ENCODE results near the gene RNF115.

The RNF115 gene

GRCh38 chr1:145710291-145711027 is 113.4 kb downstream of the RNF115 start:
- no peak overlapping the region for H3K4me2 ChIP-seq
- H3K4me1 ChIP-seq, result no peaks in the 10 kb centered on the region
- H3K4me3 ChIP-seq, result no peak overlapping the region
- no peak overlapping the region for H3K9ac ChIP-seq
- no peaks in the 10 kb centered on the region for H3K9me3 ChIP-seq (replicated peaks in 1 of 11)
- H3K27ac ChIP-seq, result no peak overlapping the region
- no peaks in the 10 kb centered on the region for H4K20me1 ChIP-seq
- H3K36me3 ChIP-seq, result no peaks in the 10 kb centered on the region
- H3K27me3 ChIP-seq, result no peaks in the 10 kb centered on the region
- TF ChIP-seq Cebpa-rat (IDR thresholded peaks at IDR 0.05), result no peak

- TF ChIP-seq Cebpa-rat (IDR thresholded peaks at IDR 0.05), result no peak
- Histone ChIP-seq H3K9ac (no peak overlapping the region), H4K20me1 (no peaks in the 10 kb centered on the region), H3K9me3 (replicated peaks in 1 of 11) (no peaks in the 10 kb centered on the region), H3K4me3 (no peak overlapping the region), H3K4me1 (no peaks in the 10 kb centered on the region), H3K36me3 (no peaks in the 10 kb centered on the region), H3K27me3 (no peaks in the 10 kb centered on the region), H3K27ac (no peak overlapping the region), H3K4me2 (no peak overlapping the region)
Observed at GRCh38 chr1:145708063-145708462, 115.8 kb downstream of the RNF115 start.

GRCh38 chr1:145707183-145707867 is 116.6 kb downstream of the RNF115 start, which contains the start of gene PDZK1:
Gene PDZK1 (minus strand): TSS chr1:145707368. CDS start chr1:145688021, 19,347 bp downstream.
- Histone ChIP-seq H3K4me1 (no peaks in the 10 kb centered on the region), H3K9me3 (replicated peaks in 1 of 11) (no peaks in the 10 kb centered on the region), H3K4me3 (no peak within 1 kb of the TSS), H3K27me3 (no peaks in the 10 kb centered on the region), H3K9ac (no peak within 1 kb of the TSS), H4K20me1 (no peaks in the 10 kb centered on the region), H3K36me3 (no peaks in the 10 kb centered on the region), H3K27ac (no peak within 1 kb of the TSS), H3K4me2 (no peak within 1 kb of the TSS)
- no peak for TF ChIP-seq Cebpa-rat (IDR thresholded peaks at IDR 0.05)

- Histone ChIP-seq H3K4me3 (no peak overlapping the region), H3K9me3 (replicated peaks in 1 of 11) (no peaks in the 10 kb centered on the region), H4K20me1 (no peaks in the 10 kb centered on the region), H3K4me1 (no peaks in the 10 kb centered on the region), H3K27me3 (no peaks in the 10 kb centered on the region), H3K27ac (no peak overlapping the region), H3K36me3 (no peaks in the 10 kb centered on the region), H3K9ac (no peak overlapping the region), H3K4me2 (no peak overlapping the region)
- no peak for TF ChIP-seq Cebpa-rat (IDR thresholded peaks at IDR 0.05)
Observed at GRCh38 chr1:145706086-145706664, 117.7 kb downstream of the RNF115 start.

DNA sequence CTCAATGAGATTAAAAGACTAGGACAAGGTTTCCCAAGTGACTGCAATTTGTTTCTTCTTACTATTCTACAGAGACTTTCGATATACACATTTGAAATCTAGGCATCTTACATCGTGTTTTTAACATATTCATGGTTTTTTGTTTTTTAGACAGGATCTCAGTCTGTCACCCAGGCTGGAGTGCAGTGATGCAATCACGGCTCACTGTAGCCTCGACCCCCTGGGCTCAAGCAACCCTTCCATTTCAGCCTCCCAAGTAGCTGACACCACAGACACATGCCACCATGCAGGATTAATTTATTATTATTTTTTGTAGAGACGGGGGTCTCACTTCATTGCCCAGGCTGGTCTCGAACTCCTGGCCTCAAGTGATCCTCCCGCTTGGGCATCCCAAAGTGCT is 118.3 kb downstream of the RNF115 start:
- Histone ChIP-seq H3K4me3 (no peak overlapping the region), H3K27me3 (no peaks in the 10 kb centered on the region), H3K4me1 (no peaks in the 10 kb centered on the region), H3K9me3 (replicated peaks in 1 of 11) (no peaks in the 10 kb centered on the region), H3K27ac (no peak overlapping the region), H3K9ac (no peak overlapping the region), H3K36me3 (no peaks in the 10 kb centered on the region), H4K20me1 (no peaks in the 10 kb centered on the region), H3K4me2 (no peak overlapping the region)
- no peak for TF ChIP-seq Cebpa-rat (IDR thresholded peaks at IDR 0.05)

DNA sequence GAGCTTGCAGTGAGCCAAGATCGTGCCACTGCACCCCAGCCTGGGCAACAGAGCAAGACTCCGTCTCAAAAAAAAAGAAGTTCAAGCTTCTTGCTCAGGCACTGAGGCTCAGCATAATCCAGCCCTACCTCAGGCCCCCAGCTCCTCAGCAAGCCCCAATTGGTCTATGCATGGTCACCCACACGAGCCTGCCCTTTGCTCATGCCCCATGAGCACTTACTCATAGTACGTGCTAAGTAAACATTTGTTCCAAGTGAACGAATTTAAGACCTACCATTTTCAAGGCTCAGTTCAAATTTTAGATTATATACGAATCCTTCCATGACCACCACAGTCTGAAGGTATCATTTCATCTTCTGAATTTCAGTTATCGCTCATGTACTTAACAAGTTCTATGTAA is 121.1 kb downstream of the RNF115 start:
- Histone ChIP-seq H3K9ac (no peak overlapping the region), H3K27me3 (no peaks in the 10 kb centered on the region), H3K4me1 (no peaks in the 10 kb centered on the region), H4K20me1 (no peaks in the 10 kb centered on the region), H3K4me2 (no peak overlapping the region), H3K4me3 (no peak overlapping the region), H3K27ac (no peak overlapping the region), H3K36me3 (no peaks in the 10 kb centered on the region), H3K9me3 (replicated peaks in 1 of 11) (no peaks in the 10 kb centered on the region)
- no peak for TF ChIP-seq Cebpa-rat (IDR thresholded peaks at IDR 0.05)

DNA sequence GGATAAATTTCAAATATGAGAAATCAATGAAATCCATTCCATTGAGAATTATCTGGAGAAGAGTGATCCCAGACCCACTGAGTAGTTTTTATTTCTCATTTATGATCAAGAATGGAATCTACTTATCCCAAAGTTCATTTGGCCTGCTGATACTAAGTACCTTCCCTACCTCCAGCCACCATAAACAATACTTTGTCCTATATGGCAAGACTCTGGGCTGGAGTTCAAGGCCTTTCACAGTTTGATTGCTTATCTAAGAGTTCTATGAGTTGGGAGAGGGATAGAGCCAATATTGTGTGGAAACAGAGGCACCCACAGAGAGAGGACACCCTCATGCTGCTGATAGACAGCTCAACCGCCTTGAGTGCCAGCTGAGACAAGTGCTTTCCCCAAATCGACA is 121.8 kb downstream of the RNF115 start:
- Histone ChIP-seq H3K9me3 (replicated peaks in 1 of 11) (no peaks in the 10 kb centered on the region), H3K4me3 (no peak overlapping the region), H4K20me1 (no peaks in the 10 kb centered on the region), H3K27ac (no peak overlapping the region), H3K4me1 (peaks cover 0 to 5% (median under 1%) of the 10 kb centered on the region in 10 experiments; a peak in 9 of 20 replicates), H3K27me3 (no peaks in the 10 kb centered on the region), H3K36me3 (no peaks in the 10 kb centered on the region), H3K4me2 (no peak overlapping the region), H3K9ac (no peak overlapping the region)
- no peak for TF ChIP-seq Cebpa-rat (IDR thresholded peaks at IDR 0.05)

DNA sequence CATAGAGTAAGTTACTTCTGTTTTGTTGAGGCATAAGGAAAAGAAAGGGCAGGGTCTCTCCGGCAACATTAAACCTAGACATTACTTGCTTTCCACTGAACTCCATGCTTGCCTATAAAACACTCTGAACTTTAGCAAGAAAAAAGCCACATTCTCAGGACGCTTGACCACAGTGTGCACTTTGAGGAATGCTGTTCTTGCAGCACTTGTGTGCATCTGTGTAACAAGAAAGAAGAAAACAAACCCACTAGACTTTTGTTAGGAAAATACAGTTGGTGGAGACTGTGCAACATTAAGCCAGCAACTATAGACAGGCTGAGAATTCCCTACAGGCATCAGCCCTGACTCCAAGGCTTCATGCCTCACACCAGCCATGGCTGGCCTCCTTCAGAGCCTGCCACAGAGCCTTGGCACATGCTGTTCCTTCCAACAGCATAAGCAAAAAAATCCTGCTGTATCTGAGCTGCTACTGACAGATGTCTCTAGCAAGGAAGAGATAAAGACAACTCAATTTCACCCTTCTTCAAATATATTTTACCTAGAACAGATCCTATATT is 122.5 kb downstream of the RNF115 start:
- no peaks in the 10 kb centered on the region for H3K9me3 ChIP-seq (replicated peaks in 1 of 11)
- no peaks in the 10 kb centered on the region for H3K36me3 ChIP-seq
- no peaks in the 10 kb centered on the region for H3K27me3 ChIP-seq
- peaks cover 0 to 12% (median 5%) of the 10 kb centered on the region in 10 experiments; a peak in 9 of 20 replicates for H3K4me1 ChIP-seq
- no peak for TF ChIP-seq Cebpa-rat (IDR thresholded peaks at IDR 0.05)
- no peak overlapping the region for H3K27ac ChIP-seq
- no peak overlapping the region for H3K4me3 ChIP-seq
- H4K20me1 ChIP-seq, result no peaks in the 10 kb centered on the region
- no peak overlapping the region for H3K9ac ChIP-seq
- no peak overlapping the region for H3K4me2 ChIP-seq

DNA sequence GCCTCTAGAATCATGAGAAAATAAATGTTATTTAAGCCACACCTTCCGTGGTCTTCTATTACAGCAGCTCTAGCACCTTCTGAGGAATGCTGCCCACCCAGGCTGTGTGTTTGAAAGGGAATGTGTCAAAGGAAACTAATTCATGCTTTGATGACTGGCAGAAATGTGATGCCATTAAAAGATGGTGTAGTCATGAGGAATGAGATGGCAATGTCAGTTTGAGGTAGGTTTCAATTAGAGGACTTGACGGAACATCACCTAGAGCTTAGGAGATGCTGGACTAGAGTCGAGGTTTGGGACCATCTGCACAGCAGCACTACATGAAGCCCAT is 127.3 kb downstream of the RNF115 start:
- TF ChIP-seq Cebpa-rat (IDR thresholded peaks at IDR 0.05), result no peak
- H3K4me3 ChIP-seq, result no peak overlapping the region
- H3K36me3 ChIP-seq, result no peaks in the 10 kb centered on the region
- no peak overlapping the region for H3K27ac ChIP-seq
- no peaks in the 10 kb centered on the region for H4K20me1 ChIP-seq
- peak overlapping the region in 5 of 11 experiments; percentile 1 to 47 (median 32); a peak in 9 of 22 replicates for H3K4me2 ChIP-seq
- peaks cover 0 to 19% (median 10%) of the 10 kb centered on the region in 10 experiments; a peak in 11 of 20 replicates for H3K4me1 ChIP-seq
- H3K27me3 ChIP-seq, result no peaks in the 10 kb centered on the region
- H3K9ac ChIP-seq, result no peak overlapping the region
- no peaks in the 10 kb centered on the region for H3K9me3 ChIP-seq (replicated peaks in 1 of 11)

Data from BLaER1 treated with 17β-estradiol and CSF1 and Interleukin-3, amounts not matched to agents 10 nM and 100 nM (cell line).